Measurements from ENCODE around the gene AFF3.

Gene AFF3

GRCh38 chr2:100130595-100131391, 11.6 kb downstream of the AFF3 start:
- no peak for TF ChIP-seq FOXP2 (optimal IDR thresholded peaks at IDR 0.05; ENCODE audit: borderline replicate concordance, extremely low read depth, extremely low read length, insufficient read depth)
- no peak for TF ChIP-seq TAF1 (IDR thresholded peaks at IDR 0.05; ENCODE audit: borderline replicate concordance, insufficient read depth, low read length)
- no peak for TF ChIP-seq REST (IDR thresholded peaks at IDR 0.05; ENCODE audit: insufficient read depth in 1 of 2, low read depth in 2 of 2, low read length in 2 of 2)
- TF ChIP-seq SIN3A (IDR thresholded peaks at IDR 0.05; ENCODE audit: borderline replicate concordance, insufficient read depth, low read length): no peak
- TF ChIP-seq POLR2AphosphoS5 (IDR thresholded peaks at IDR 0.05; ENCODE audit: low read depth, low read length): no peak

GRCh38 chr2:100126897-100127401, 15.4 kb downstream of the AFF3 start:
- TF ChIP-seq TAF1 (IDR thresholded peaks at IDR 0.05; ENCODE audit: borderline replicate concordance, insufficient read depth, low read length) (no peak), REST (IDR thresholded peaks at IDR 0.05; ENCODE audit: insufficient read depth in 1 of 2, low read depth in 2 of 2, low read length in 2 of 2) (no peak), POLR2AphosphoS5 (IDR thresholded peaks at IDR 0.05; ENCODE audit: low read depth, low read length) (no peak), FOXP2 (optimal IDR thresholded peaks at IDR 0.05; ENCODE audit: borderline replicate concordance, extremely low read depth, extremely low read length, insufficient read depth) (no peak), SIN3A (IDR thresholded peaks at IDR 0.05; ENCODE audit: borderline replicate concordance, insufficient read depth, low read length) (no peak)

GRCh38 chr2:100126201-100126600, 16.2 kb downstream of the AFF3 start:
- no peak for TF ChIP-seq FOXP2 (optimal IDR thresholded peaks at IDR 0.05; ENCODE audit: borderline replicate concordance, extremely low read depth, extremely low read length, insufficient read depth)
- no peak for TF ChIP-seq POLR2AphosphoS5 (IDR thresholded peaks at IDR 0.05; ENCODE audit: low read depth, low read length)
- no peak for TF ChIP-seq REST (IDR thresholded peaks at IDR 0.05; ENCODE audit: insufficient read depth in 1 of 2, low read depth in 2 of 2, low read length in 2 of 2)
- TF ChIP-seq SIN3A (IDR thresholded peaks at IDR 0.05; ENCODE audit: borderline replicate concordance, insufficient read depth, low read length): no peak
- no peak for TF ChIP-seq TAF1 (IDR thresholded peaks at IDR 0.05; ENCODE audit: borderline replicate concordance, insufficient read depth, low read length)

- TF ChIP-seq FOXP2 (optimal IDR thresholded peaks at IDR 0.05; ENCODE audit: borderline replicate concordance, extremely low read depth, extremely low read length, insufficient read depth) (no peak), SIN3A (IDR thresholded peaks at IDR 0.05; ENCODE audit: borderline replicate concordance, insufficient read depth, low read length) (no peak), TAF1 (IDR thresholded peaks at IDR 0.05; ENCODE audit: borderline replicate concordance, insufficient read depth, low read length) (no peak), REST (IDR thresholded peaks at IDR 0.05; ENCODE audit: insufficient read depth in 1 of 2, low read depth in 2 of 2, low read length in 2 of 2) (no peak), POLR2AphosphoS5 (IDR thresholded peaks at IDR 0.05; ENCODE audit: low read depth, low read length) (no peak)
Observed at GRCh38 chr2:100125626-100126025, 16.8 kb downstream of the AFF3 start.

All from PFSK-1 (cell line).